Activated CD8-positive, alpha-beta memory T cell treated with anti-CD3 and anti-CD28 coated beads, Interleukin-2, amount 10 ng/mL, durations not matched to agents 7 days and 5 days (primary cell): ENCODE data around the gene PML. TPM values are rescaled to one million over a fixed set of nuclear protein-coding genes. Genes with fewer than 3 reads are reported as not detected.

Experiments
- ATAC-seq: fragments of 150-1000 bp; cut with Tn5 transposase; one replicate; pipeline ENCODE4 v1.10.0; 2021; ENCODE audit warnings: moderate library complexity
- CTCF ChIA-PET: fragments of 350-600 bp; sonication (Branson Sonifier 250); formaldehyde crosslinking; loops from one replicate; lab custom pipeline; 2021; ENCODE audit warnings: antibody characterized with exemption; lab: Charles Lee
- DNase-seq: peaks from one replicate; pipeline ENCODE4 v3.0.0-alpha.2; 2020
- H3K27ac Mint-ChIP-seq: one replicate; pipeline ENCODE4 v1.8.0; 2021; ENCODE audit warnings: mild to moderate bottlenecking, mixed read lengths
- H3K27me3 Mint-ChIP-seq: one replicate; pipeline ENCODE4 v1.8.0; 2021; ENCODE audit warnings: mixed read lengths
- H3K36me3 Mint-ChIP-seq: one replicate; pipeline ENCODE4 v1.8.0; 2021; ENCODE audit warnings: mild to moderate bottlenecking, mixed read lengths
- H3K4me1 Mint-ChIP-seq: one replicate; pipeline ENCODE4 v1.8.0; 2021; ENCODE audit warnings: mixed read lengths
- H3K4me3 Mint-ChIP-seq: one replicate; pipeline ENCODE4 v1.8.0; 2021; ENCODE audit warnings: mild to moderate bottlenecking, moderate library complexity, mixed read lengths
- H3K9me3 Mint-ChIP-seq: one replicate; pipeline ENCODE4 v1.8.0; 2022; ENCODE audit warnings: low read depth, mixed read lengths
- total RNA-seq, 2 experiments: library from RNA; stranded (reverse); gene quantifications; one replicate each; pipeline ENCODE4 v1.2.3, GENCODE V29; 2021

The PML gene
- total RNA-seq, 2 experiments from 2014 or later = 104 to 152 TPM

GRCh38 chr15:74008901-74009300 lies 14.4 kb downstream of the PML start:
- CTCF ChIA-PET = no interaction called here
- Mint-ChIP-seq H3K4me3 (no peak overlapping the region), H3K27me3 (no peaks in the 10 kb centered on the region), H3K27ac (no peak overlapping the region), H3K36me3 (peaks cover 75% of the 10 kb centered on the region), H3K4me1 (peaks cover 53% of the 10 kb centered on the region), H3K9me3 (peaks cover 4% of the 10 kb centered on the region)
- DNase-seq = no peak
- no peak for ATAC-seq

DNA sequence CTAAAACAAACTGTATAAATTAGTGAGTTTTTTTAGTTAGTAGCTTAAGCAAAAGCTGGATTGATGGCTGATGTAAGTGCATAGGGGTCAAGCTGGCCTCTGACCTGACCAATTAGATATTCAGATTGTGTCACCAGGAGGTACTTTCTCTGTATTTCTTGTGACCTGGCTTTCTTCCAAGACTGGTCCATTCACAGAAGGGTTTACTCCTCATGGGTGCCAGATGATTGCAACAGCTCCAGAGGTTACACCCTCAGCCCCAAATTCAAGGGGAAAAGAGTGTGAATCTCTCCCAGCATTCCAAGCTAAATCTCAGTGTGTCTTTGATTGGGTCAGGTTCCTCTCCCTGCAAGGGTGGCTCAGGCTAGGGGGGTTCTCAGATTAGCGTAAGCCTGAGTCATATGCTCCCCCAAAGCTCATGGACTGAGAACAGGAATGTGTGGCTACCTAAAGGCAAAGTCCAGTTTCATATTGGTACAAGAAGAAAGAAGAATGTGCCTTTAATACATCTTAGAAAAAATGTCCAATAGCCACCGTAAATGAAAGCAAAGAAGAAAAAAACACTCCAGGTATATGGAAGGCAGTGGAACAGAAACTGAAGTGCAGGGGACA lies 16.5 kb downstream of the PML start:
- ATAC-seq = no peak
- H3K4me3 Mint-ChIP-seq = no peak overlapping the region
- peaks cover 4% of the 10 kb centered on the region for H3K9me3 Mint-ChIP-seq
- no peak for DNase-seq
- peaks cover 57% of the 10 kb centered on the region for H3K4me1 Mint-ChIP-seq
- CTCF ChIA-PET = interaction anchor here (0.8 to 2.8 kb wide), 2 partner anchors 37 to 38 kb away, joined by 4 to 9 read pairs (median 8); no protein-coding TSS in a partner anchor
- H3K36me3 Mint-ChIP-seq = peaks cover 73% of the 10 kb centered on the region
- no peaks in the 10 kb centered on the region for H3K27me3 Mint-ChIP-seq
- H3K27ac Mint-ChIP-seq = peak overlapping the region; percentile 6

- CTCF ChIA-PET = interaction anchor here (2.2 to 2.8 kb wide), 2 partner anchors 37 to 39 kb away, joined by 8 to 9 read pairs; no protein-coding TSS in a partner anchor
- Mint-ChIP-seq H3K36me3 (peaks cover 73% of the 10 kb centered on the region), H3K4me3 (no peak overlapping the region), H3K9me3 (peaks cover 4% of the 10 kb centered on the region), H3K27ac (peak overlapping the region; percentile 6), H3K27me3 (no peaks in the 10 kb centered on the region), H3K4me1 (peaks cover 55% of the 10 kb centered on the region)
- ATAC-seq = no peak
- DNase-seq = no peak
These were observed 17.1 kb downstream of the PML start for GRCh38 chr15:74011610-74012009.

DNA sequence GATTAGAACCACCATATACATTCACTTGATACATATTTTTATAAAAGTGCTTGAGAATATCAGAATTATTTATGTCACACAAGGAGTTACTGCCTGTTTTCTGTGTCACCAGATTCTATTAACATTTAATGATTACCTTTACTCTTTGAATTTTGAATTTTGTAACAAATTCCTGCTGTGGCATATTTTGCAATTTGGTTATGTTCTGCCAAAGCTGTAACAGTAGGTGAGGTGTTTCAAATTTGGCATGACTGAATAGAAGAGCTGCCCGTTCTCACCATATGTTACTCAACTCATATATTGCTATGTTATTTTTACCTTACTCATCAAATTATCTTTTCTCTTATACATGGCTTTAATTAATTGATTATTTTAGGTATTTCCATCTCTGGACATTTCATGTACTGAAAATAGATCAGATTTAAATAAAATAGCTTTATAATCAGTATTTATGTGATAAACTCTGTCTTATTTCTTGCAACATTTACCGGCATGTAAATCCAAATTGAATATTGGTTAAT lies 18.9 kb downstream of the PML start:
- Mint-ChIP-seq H3K27ac (no peak overlapping the region), H3K9me3 (peaks cover 4% of the 10 kb centered on the region), H3K4me3 (no peak overlapping the region), H3K27me3 (no peaks in the 10 kb centered on the region), H3K36me3 (peaks cover 63% of the 10 kb centered on the region), H3K4me1 (peaks cover 39% of the 10 kb centered on the region)
- CTCF ChIA-PET = interaction anchor here (2.8 kb wide), 1 partner anchor 40 kb away, joined by 9 read pairs; no protein-coding TSS in a partner anchor
- ATAC-seq (no peak), DNase-seq (no peak)

GRCh38 chr15:74019734-74020133 lies 25.2 kb downstream of the PML start:
- Mint-ChIP-seq H3K36me3 (peaks cover 45% of the 10 kb centered on the region), H3K4me1 (peaks cover 21% of the 10 kb centered on the region), H3K9me3 (no peaks in the 10 kb centered on the region), H3K27me3 (no peaks in the 10 kb centered on the region), H3K27ac (no peak overlapping the region), H3K4me3 (no peak overlapping the region)
- no peak for ATAC-seq
- DNase-seq = no peak
- CTCF ChIA-PET = no interaction called here

GRCh38 chr15:74022706-74023470 lies 28.4 kb downstream of the PML start:
- H3K27me3 Mint-ChIP-seq = no peaks in the 10 kb centered on the region
- DNase-seq (no peak), ATAC-seq (no peak)
- CTCF ChIA-PET = interaction anchor here (0.6 to 1.7 kb wide), 2 partner anchors 26 to 47 kb away, joined by 3 to 4 read pairs; no protein-coding TSS in a partner anchor
- H3K27ac Mint-ChIP-seq = no peak overlapping the region
- no peaks in the 10 kb centered on the region for H3K9me3 Mint-ChIP-seq
- H3K4me3 Mint-ChIP-seq = no peak overlapping the region
- H3K4me1 Mint-ChIP-seq = peaks cover 10% of the 10 kb centered on the region
- peaks cover 38% of the 10 kb centered on the region for H3K36me3 Mint-ChIP-seq

DNA sequence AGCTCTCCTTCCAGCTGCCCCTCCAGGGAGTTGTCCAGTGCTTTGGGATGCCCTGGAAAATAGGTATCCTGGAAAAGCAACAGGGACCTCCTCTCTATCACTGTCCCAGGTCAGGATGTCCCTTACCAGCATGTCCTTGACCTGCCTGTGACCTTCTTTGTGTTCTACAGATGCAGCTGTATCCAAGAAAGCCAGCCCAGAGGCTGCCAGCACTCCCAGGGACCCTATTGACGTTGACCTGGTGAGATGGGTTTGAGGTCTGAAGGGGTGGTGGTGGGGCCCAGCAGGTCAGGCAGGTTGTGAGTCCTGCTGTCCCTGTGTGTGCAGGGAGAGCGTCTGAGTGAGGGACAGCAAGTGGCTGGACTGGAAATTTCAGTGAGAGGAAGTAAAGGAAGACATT lies 30.2 kb downstream of the PML start:
- no peak for ATAC-seq
- Mint-ChIP-seq H3K4me3 (no peak overlapping the region), H3K27me3 (no peaks in the 10 kb centered on the region), H3K36me3 (peaks cover 48% of the 10 kb centered on the region), H3K4me1 (peaks cover 10% of the 10 kb centered on the region), H3K27ac (no peak overlapping the region), H3K9me3 (no peaks in the 10 kb centered on the region)
- CTCF ChIA-PET = interaction anchor here (1.7 kb wide), 1 partner anchor 49 kb away, joined by 4 read pairs; no protein-coding TSS in a partner anchor
- DNase-seq = no peak

DNA sequence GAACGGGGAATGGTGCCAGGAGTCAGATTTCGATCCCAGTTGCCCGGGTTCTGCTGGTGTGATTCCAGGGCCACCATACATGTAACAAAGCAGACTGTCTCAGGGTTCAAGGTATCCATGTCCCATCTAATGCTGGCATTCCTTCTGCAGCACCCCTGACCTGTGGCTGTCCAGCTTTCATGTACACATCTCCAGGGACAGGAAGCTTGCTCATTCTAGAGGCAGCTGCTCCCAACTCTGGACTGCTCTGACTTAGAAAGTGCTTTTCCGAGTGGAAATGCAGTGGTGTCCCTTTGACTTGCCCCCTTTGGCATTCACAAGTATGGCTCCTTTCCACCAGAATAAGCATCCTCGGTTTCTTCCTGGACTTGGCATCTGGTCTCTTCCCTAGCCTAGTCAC lies 30.9 kb downstream of the PML start:
- Mint-ChIP-seq H3K4me3 (no peak overlapping the region), H3K27ac (no peak overlapping the region), H3K9me3 (no peaks in the 10 kb centered on the region), H3K36me3 (peaks cover 50% of the 10 kb centered on the region), H3K27me3 (no peaks in the 10 kb centered on the region), H3K4me1 (peaks cover 10% of the 10 kb centered on the region)
- no peak for ATAC-seq
- DNase-seq = no peak
- CTCF ChIA-PET = no interaction called here

DNA sequence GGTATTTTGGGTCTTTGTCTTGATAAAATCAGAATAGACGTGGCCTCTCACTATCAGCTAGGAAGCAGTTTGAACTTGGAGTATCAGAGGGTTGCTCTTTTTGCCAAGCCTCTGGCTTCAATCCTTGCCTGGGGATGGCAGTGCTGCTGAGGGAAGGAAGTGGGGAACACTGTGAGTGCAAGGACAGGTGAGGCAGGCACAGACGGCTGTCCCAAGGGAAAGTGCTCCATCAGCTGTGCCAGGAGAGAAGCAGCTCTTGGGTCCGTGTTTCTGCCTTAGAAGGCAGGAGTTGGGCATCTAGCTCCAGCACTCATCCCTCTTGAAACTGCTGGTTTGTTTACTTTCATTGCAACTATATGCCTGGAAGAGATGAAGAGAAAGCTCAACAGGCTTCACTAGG lies 33.2 kb downstream of the PML start:
- Mint-ChIP-seq H3K9me3 (no peaks in the 10 kb centered on the region), H3K36me3 (peaks cover 48% of the 10 kb centered on the region), H3K27ac (no peak overlapping the region), H3K4me1 (no peaks in the 10 kb centered on the region), H3K4me3 (no peak overlapping the region), H3K27me3 (no peaks in the 10 kb centered on the region)
- CTCF ChIA-PET = interaction anchor here (1.6 to 2.9 kb wide), 2 partner anchors 20 to 27 kb away, joined by 4 to 11 read pairs; no protein-coding TSS in a partner anchor
- DNase-seq = no peak
- ATAC-seq = no peak

GRCh38 chr15:74028646-74029045 lies 34.1 kb downstream of the PML start:
- Mint-ChIP-seq H3K4me3 (no peak overlapping the region), H3K27me3 (no peaks in the 10 kb centered on the region), H3K4me1 (no peaks in the 10 kb centered on the region), H3K36me3 (peaks cover 48% of the 10 kb centered on the region), H3K9me3 (no peaks in the 10 kb centered on the region), H3K27ac (no peak overlapping the region)
- DNase-seq = no peak
- ATAC-seq = no peak
- CTCF ChIA-PET = interaction anchor here (0.9 to 2.9 kb wide), 3 partner anchors 19 to 56 kb away, joined by 3 to 11 read pairs (median 4); no protein-coding TSS in a partner anchor

GRCh38 chr15:74032046-74032445 lies 37.5 kb downstream of the PML start:
- H3K27ac Mint-ChIP-seq = peak overlapping the region; percentile 15
- ATAC-seq (no peak), DNase-seq (no peak)
- H3K9me3 Mint-ChIP-seq = no peaks in the 10 kb centered on the region
- CTCF ChIA-PET = interaction anchor here (0.9 to 1.8 kb wide), 3 partner anchors 22 to 59 kb away, joined by 4 to 5 read pairs (median 4); no protein-coding TSS in a partner anchor
- no peaks in the 10 kb centered on the region for H3K27me3 Mint-ChIP-seq
- H3K4me3 Mint-ChIP-seq = no peak overlapping the region
- H3K4me1 Mint-ChIP-seq = no peaks in the 10 kb centered on the region
- H3K36me3 Mint-ChIP-seq = peaks cover 57% of the 10 kb centered on the region

DNA sequence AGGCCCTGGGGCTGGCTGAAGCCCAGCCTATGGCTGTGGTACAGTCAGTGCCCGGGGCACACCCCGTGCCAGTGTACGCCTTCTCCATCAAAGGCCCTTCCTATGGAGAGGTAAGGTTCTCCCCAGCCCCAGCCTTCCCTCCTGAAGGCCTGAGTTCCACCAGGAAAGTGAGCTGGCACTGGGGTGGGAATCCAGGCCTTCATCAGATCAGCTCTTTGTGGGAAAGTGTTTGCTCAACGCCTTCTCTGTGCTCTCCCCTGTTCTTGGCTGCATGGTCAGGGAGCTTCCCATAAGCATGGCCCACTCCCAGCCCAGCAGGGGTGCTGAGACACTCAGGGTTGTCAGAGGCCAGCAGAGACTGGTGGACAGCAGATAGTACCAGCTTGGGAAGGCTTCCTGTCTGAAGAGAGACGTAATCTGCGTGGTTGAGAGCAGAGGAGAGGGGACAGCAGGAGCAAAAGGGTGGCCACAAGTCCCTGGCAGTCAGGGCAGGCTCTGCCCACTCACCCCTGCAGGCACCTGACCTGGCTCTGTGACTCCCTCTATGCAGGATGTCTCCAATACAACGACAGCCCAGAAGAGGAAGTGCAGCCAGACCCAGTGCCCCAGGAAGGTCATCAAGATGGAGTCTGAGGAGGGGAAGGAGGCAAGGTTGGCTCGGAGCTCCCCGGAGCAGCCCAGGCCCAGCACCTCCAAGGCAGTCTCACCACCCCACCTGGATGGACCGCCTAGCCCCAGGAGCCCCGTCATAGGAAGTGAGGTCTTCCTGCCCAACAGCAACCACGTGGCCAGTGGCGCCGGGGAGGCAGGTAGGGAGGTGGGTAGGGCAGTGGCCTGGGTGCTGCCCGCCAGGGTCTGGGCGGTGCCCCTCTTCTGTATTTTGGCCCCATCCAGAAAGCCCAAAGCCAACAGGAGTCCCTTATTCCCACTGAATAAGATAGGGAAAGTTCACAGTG lies 38.4 kb downstream of the PML start:
- Mint-ChIP-seq H3K36me3 (peaks cover 60% of the 10 kb centered on the region), H3K9me3 (no peaks in the 10 kb centered on the region), H3K4me1 (no peaks in the 10 kb centered on the region), H3K27me3 (no peaks in the 10 kb centered on the region), H3K27ac (no peak overlapping the region), H3K4me3 (no peak overlapping the region)
- CTCF ChIA-PET = interaction anchor here (0.9 to 1.8 kb wide), 2 partner anchors 57 to 60 kb away, joined by 4 to 5 read pairs; no protein-coding TSS in a partner anchor
- DNase-seq (no peak), ATAC-seq (peak; percentile 18)
